ENCODE data around the gene NPDC1. TPM values are rescaled to one million over a fixed set of nuclear protein-coding genes. Genes with fewer than 3 reads are reported as not detected.

NPDC1 gene, protein sequence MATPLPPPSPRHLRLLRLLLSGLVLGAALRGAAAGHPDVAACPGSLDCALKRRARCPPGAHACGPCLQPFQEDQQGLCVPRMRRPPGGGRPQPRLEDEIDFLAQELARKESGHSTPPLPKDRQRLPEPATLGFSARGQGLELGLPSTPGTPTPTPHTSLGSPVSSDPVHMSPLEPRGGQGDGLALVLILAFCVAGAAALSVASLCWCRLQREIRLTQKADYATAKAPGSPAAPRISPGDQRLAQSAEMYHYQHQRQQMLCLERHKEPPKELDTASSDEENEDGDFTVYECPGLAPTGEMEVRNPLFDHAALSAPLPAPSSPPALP
- 377 TPM for polyA plus RNA-seq (2012; ENCODE audit: insufficient read depth, insufficient read length, low read depth)

DNA sequence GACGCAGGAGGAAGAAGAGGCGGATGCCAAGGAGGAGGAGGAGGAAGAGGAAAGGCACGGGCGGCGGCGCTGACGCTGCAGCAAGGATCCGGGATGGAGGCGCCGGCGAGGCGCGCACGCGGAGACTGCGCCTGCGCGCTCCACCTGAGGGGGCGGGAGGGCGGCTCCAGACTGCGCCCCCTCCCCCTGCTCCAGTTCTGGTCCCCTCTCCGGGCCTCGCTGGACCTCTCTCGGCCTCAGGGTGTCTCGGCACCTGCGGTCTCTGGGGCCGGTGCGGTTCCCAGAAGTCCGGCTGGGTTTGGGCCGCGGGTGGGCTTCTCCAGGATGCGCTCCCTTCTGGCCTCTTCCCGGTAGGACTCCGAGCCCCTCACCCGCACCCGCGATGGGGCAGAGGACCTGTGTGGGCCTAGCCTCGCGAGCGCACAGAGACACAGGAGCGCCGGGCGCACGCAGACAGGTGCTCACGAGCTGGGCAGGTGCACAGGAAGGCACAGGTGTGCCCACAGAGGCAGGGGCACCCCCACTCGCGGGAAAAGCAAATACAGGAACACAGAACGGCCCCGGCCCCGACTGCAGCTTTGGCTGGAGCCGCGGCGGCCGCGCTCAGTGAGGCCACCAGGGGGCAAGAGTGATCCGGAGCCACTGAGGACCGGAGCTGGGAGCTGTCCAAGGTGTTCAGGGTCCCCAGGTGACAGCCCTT lies at the start of gene NPDC1:
Gene NPDC1, minus strand, starts transcription at position 90 of the 700 bp plus-strand sequence. CDS start 188 bp downstream, outside the sequence.
- Histone ChIP-seq H3K9me3 (no peaks in the 10 kb centered on the region), H3K4me3 (ENCODE audit: low read depth, low read length) (peak within 1 kb of the TSS; percentile 83), H3K27me3 (peaks cover 9% of the 10 kb centered on the region), H3K36me3 (no peaks in the 10 kb centered on the region), H3K4me1 (peaks cover 14% of the 10 kb centered on the region)
- peak; percentile 82 for TF ChIP-seq CTCF (IDR thresholded peaks at IDR 0.05; ENCODE audit: low read depth, low read length)
- DNase-seq: peak; percentile 90

GRCh38 chr9:137089232-137089947 lies 43.4 kb upstream of the NPDC1 start:
- Histone ChIP-seq H3K4me3 (ENCODE audit: low read depth, low read length) (no peak overlapping the region), H3K36me3 (no peaks in the 10 kb centered on the region), H3K9me3 (no peaks in the 10 kb centered on the region), H3K27me3 (no peaks in the 10 kb centered on the region), H3K4me1 (no peaks in the 10 kb centered on the region; the same call in 1 of the 2 replicates)
- no peak for TF ChIP-seq CTCF (IDR thresholded peaks at IDR 0.05; ENCODE audit: low read depth, low read length)
- no peak for DNase-seq

GRCh38 chr9:137088121-137088520 lies 42.1 kb upstream of the NPDC1 start:
- peaks cover 7% of the 10 kb centered on the region for H3K4me1 ChIP-seq
- TF ChIP-seq CTCF (IDR thresholded peaks at IDR 0.05; ENCODE audit: low read depth, low read length): no peak
- no peaks in the 10 kb centered on the region for H3K9me3 ChIP-seq
- H3K36me3 ChIP-seq: peaks cover under 1% of the 10 kb centered on the region; the same call in 1 of the 2 replicates
- H3K4me3 ChIP-seq (ENCODE audit: low read depth, low read length): peak overlapping the region; percentile 87
- DNase-seq: no peak
- no peaks in the 10 kb centered on the region for H3K27me3 ChIP-seq

GRCh38 chr9:137087409-137087925 lies 41.5 kb upstream of the NPDC1 start:
- TF ChIP-seq CTCF (IDR thresholded peaks at IDR 0.05; ENCODE audit: low read depth, low read length): no peak
- peaks cover 7% of the 10 kb centered on the region; the same call in 1 of the 2 replicates for H3K36me3 ChIP-seq
- H3K27me3 ChIP-seq: no peaks in the 10 kb centered on the region
- no peak for DNase-seq
- H3K4me1 ChIP-seq: peaks cover 12% of the 10 kb centered on the region
- H3K9me3 ChIP-seq: no peaks in the 10 kb centered on the region
- H3K4me3 ChIP-seq (ENCODE audit: low read depth, low read length): peak overlapping the region; percentile 87

DNA sequence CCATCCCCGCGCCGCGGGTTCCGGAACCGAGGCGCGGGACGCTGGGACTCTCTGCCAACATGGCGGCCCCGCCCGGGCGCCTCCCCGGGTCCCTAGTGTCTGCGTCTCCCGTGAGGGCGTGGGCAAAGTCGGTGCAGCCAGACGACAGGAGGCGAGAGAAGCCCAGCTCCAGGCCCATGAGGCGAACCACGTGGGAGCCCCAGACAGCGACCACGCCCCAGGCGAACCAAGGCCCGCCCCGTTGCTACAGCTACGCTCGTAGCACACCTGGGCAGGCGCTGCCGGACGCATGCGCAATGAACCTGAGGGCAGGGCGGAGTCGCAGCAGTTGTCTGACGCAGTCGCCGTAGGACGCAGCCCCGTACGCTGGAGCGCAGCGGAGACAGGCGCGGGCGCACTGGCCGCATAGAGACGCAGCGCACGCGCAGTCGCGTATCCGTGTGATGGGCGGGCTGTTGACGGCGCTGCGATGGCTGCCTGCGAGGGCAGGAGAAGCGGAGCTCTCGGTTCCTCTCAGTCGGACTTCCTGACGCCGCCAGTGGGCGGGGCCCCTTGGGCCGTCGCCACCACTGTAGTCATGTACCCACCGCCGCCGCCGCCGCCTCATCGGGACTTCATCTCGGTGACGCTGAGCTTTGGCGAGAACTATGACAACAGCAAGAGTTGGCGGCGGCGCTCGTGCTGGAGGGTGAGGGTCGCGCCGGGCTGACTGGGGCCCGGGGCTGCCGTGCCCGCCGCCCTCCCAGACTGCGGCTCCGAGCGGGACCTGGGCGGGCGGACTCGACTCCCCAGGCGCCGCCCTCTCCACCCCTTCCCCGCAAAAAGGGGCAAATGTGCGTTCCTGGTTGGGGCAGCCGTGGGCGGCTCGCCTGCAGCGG lies 40.8 kb upstream of the NPDC1 start, which contains the start of gene MAN1B1:
Gene MAN1B1, plus strand, starts transcription at position 455 of the 878 bp plus-strand sequence. Its CDS starts 15 bp downstream, at position 470.
- 0 out of 2 replicates have a peak, but pooled peaks have one; percentile 2 for TF ChIP-seq CTCF (IDR thresholded peaks at IDR 0.05; ENCODE audit: low read depth, low read length)

More for the DNA sequence above, 40.8 kb upstream of the NPDC1 start, which contains the start of gene MAN1B1:
- H3K27me3 ChIP-seq: no peaks in the 10 kb centered on the region
- H3K9me3 ChIP-seq: no peaks in the 10 kb centered on the region
- DNase-seq: peak; percentile 100
- H3K4me3 ChIP-seq (ENCODE audit: low read depth, low read length): peak within 1 kb of the TSS; percentile 87
- H3K36me3 ChIP-seq: peaks cover 11% of the 10 kb centered on the region
- H3K4me1 ChIP-seq: peaks cover 12% of the 10 kb centered on the region
